GM23338 (cell line): Measurements from ENCODE around the gene MYO7B. TPM values are rescaled to one million over a fixed set of nuclear protein-coding genes. Genes with fewer than 3 reads are reported as not detected.

Source experiments
- ATAC-seq: fragments of 200-7000 bp; cut with Tn5 transposase; 3 replicates; pipeline ENCODE4 v1.9.1; 2020
- DNase-seq: peaks from one replicate; pipeline ENCODE4 v3.0.0-alpha.2; 2015; ENCODE audit warnings: low spot score
- H2AFZ ChIP-seq: fragments of 200-600 bp; sonication (generic); 2 replicates; pipeline ENCODE4 v1.8.0; 2016; ENCODE audit warnings: antibody characterized with exemption, mild to moderate bottlenecking, moderate library complexity
- H3F3A ChIP-seq: fragments of 200-600 bp; sonication (generic); replicated peaks from 2 replicates; pipeline ENCODE4 v1.8.0; 2017; ENCODE audit warnings: antibody characterized with exemption, mixed run types, low read depth
- H3K27ac ChIP-seq: fragments of 200-600 bp; sonication (generic); 2 replicates; pipeline ENCODE4 v1.6.1; 2016; ENCODE audit warnings: low read depth
- H3K27me3 ChIP-seq: fragments of 200-600 bp; sonication (generic); 2 replicates; pipeline ENCODE4 v1.8.0; 2016; ENCODE audit warnings: mild to moderate bottlenecking, mixed run types, moderate library complexity; ENCODE audit not compliant: insufficient read depth
- H3K36me3 ChIP-seq: fragments of 200-600 bp; sonication (generic); 2 replicates; pipeline ENCODE4 v1.8.0; 2016; ENCODE audit warnings: mild to moderate bottlenecking; ENCODE audit not compliant: insufficient read depth
- H3K4me1 ChIP-seq: fragments of 200-600 bp; sonication (generic); 2 replicates; pipeline ENCODE4 v1.8.0; 2016; ENCODE audit warnings: mild to moderate bottlenecking, moderate library complexity; ENCODE audit not compliant: insufficient read depth
- H3K4me2 ChIP-seq: fragments of 200-600 bp; sonication (generic); 2 replicates; pipeline ENCODE4 v1.7.1; 2017; ENCODE audit warnings: mixed run types
- H3K4me3 ChIP-seq: fragments of 200-600 bp; sonication (generic); 2 replicates; pipeline ENCODE4 v1.6.1; 2016; ENCODE audit warnings: mixed run types
- H3K79me2 ChIP-seq: fragments of 200-600 bp; sonication (generic); replicated peaks from 2 replicates; pipeline ENCODE4 v1.8.0; 2017; ENCODE audit warnings: mild to moderate bottlenecking; ENCODE audit not compliant: insufficient read depth
- H3K9me2 ChIP-seq: fragments of 200-600 bp; sonication (generic); 2 replicates; pipeline ENCODE4 v1.8.0; 2017; ENCODE audit not compliant: insufficient read depth
- H4K20me1 ChIP-seq: fragments of 200-600 bp; sonication (generic); replicated peaks from 2 replicates; pipeline ENCODE4 v1.8.0; 2017; ENCODE audit warnings: mild to moderate bottlenecking; ENCODE audit not compliant: insufficient read depth
- H3K27ac Mint-ChIP-seq: 2 replicates; pipeline ENCODE4 v1.8.0; 2020; ENCODE audit warnings: inconsistent platforms, mild to moderate bottlenecking, moderate library complexity, mixed read lengths
- H3K27me3 Mint-ChIP-seq: 3 replicates; pipeline ENCODE4 v1.8.0; 2022; ENCODE audit warnings: low read depth, mild to moderate bottlenecking, moderate library complexity, mixed read lengths, inconsistent platforms; ENCODE audit not compliant: insufficient read depth, poor library complexity
- H3K36me3 Mint-ChIP-seq: 3 replicates; pipeline ENCODE4 v1.8.0; 2021; ENCODE audit warnings: low read depth, mild to moderate bottlenecking, inconsistent platforms, moderate library complexity, mixed read lengths
- H3K4me1 Mint-ChIP-seq: 3 replicates; pipeline ENCODE4 v1.8.0; 2020; ENCODE audit warnings: mild to moderate bottlenecking, inconsistent platforms, mixed read lengths
- H3K4me3 Mint-ChIP-seq: 3 replicates; pipeline ENCODE4 v1.8.0; 2021; ENCODE audit warnings: moderate library complexity, mild to moderate bottlenecking, inconsistent platforms, mixed read lengths
- H3K9me3 Mint-ChIP-seq: 3 replicates; pipeline ENCODE4 v1.8.0; 2020; ENCODE audit warnings: moderate library complexity, mild to moderate bottlenecking, inconsistent platforms, mixed read lengths
- CREB1 ChIP-seq: fragments of 250-450 bp; sonication (Bioruptor Pico); IDR thresholded peaks from 2 replicates; pipeline ENCODE4 v1.5.0; 2020; ENCODE audit warnings: low read depth, mild to moderate bottlenecking, moderate library complexity
- ETS1 ChIP-seq: IDR thresholded peaks from 2 replicates; pipeline ENCODE4 v1.6.1; 2016; ENCODE audit warnings: antibody characterized with exemption
- EZH2 ChIP-seq: fragments of 200-600 bp; sonication (generic); IDR thresholded peaks from one replicate; pipeline ENCODE4 v1.8.0; 2017; ENCODE audit warnings: antibody characterized with exemption, mild to moderate bottlenecking, low read depth; ENCODE audit not compliant: unreplicated experiment
- JUNB ChIP-seq: IDR thresholded peaks from one replicate; pipeline ENCODE4 v1.6.1; 2016; ENCODE audit warnings: antibody characterized with exemption; ENCODE audit not compliant: unreplicated experiment
- NANOG ChIP-seq: IDR thresholded peaks from 2 replicates; pipeline ENCODE4 v1.6.1; 2016; ENCODE audit warnings: antibody characterized with exemption, borderline replicate concordance
- POLR2AphosphoS5 ChIP-seq: IDR thresholded peaks from 2 replicates; pipeline ENCODE4 v1.6.1; 2016; ENCODE audit warnings: antibody characterized with exemption, low read depth
- REST ChIP-seq: IDR thresholded peaks from one replicate; pipeline ENCODE4 v1.6.1; 2018; ENCODE audit warnings: antibody characterized with exemption; ENCODE audit not compliant: unreplicated experiment
- STAT1 ChIP-seq: IDR thresholded peaks from one replicate; pipeline ENCODE4 v1.6.1; 2016; ENCODE audit warnings: antibody characterized with exemption; ENCODE audit not compliant: unreplicated experiment
- ZNF114 ChIP-seq: fragments of 250-450 bp; sonication (Bioruptor Pico); IDR thresholded peaks from 2 replicates; pipeline ENCODE4 v1.5.0; 2020; ENCODE audit warnings: mild to moderate bottlenecking, moderate library complexity
- ZNF462 ChIP-seq: fragments of 250-450 bp; sonication (Bioruptor Pico); IDR thresholded peaks from 2 replicates; pipeline ENCODE4 v1.5.0; 2020; ENCODE audit warnings: mild to moderate bottlenecking, moderate library complexity
- polyA plus RNA-seq: library from polyadenylated mRNA; unstranded; fragments of >200 nt; fragmentation: Nextera tagmentation; extraction: Ambion mirVana; gene quantifications from 2 replicates; pipeline ENCODE4 v1.2.1, GENCODE V29; 2016
- total RNA-seq: library from RNA; depleted of rRNA; stranded (reverse); fragments of >200 nt; shearing (Covaris generic); gene quantifications from 2 replicates; pipeline ENCODE4 v1.2.3, GENCODE V29; 2014
- TF ChIP-seq, protein P1 (sequence below), 2 experiments: fragments of 200-600 bp in 1 of 2; sonication (generic) in 1 of 2; conservative IDR thresholded peaks; 2 replicates each; pipeline versions ENCODE4 v1.5.1 to v1.6.1; 2016 to 2017; ENCODE audit warnings: antibody characterized with exemption in 2 of 2, low read depth in 2 of 2, mild to moderate bottlenecking in 2 of 2, moderate library complexity in 1 of 2

Gene MYO7B
- total and polyA plus RNA-seq, 2 experiments from 2014 or later: not detected

DNA sequence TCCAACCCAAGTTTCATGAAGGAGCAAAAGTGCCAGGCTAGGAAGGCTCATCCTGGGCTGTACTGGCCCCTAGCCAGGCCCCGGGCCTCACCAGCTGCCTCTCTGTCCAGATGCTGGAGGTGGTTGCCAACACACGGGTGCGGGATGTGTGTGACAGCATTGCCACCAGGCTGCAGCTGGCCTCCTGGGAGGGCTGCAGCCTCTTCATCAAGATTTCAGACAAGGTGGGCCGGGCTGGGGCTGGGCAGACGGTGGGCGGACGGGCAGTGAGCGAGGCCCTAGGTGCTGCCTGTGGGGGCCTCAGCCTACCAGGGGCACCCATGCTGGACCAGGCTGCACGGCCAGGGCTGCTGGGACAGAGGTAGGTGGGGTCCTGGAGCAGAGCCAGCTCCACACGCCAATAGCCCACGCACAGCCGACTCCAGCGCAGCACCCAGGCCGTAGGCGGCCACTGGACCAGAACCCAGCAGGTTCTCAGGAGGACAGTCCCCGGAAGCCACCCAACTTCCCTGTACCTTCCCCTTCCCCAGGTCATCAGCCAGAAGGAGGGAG, 98.7 kb downstream of the MYO7B start:
- Histone ChIP-seq H4K20me1 (no peaks in the 10 kb centered on the region), H3K4me1 (peaks cover 10% of the 10 kb centered on the region; the same call in 1 of the 2 replicates), H3K79me2 (no peaks in the 10 kb centered on the region), H3K27ac (no peak overlapping the region), H2AFZ (no peak overlapping the region), H3K36me3 (no peaks in the 10 kb centered on the region), H3K4me3 (no peak overlapping the region), H3K27me3 (no peaks in the 10 kb centered on the region), H3K9me2 (no peaks in the 10 kb centered on the region), H3F3A (no peaks in the 10 kb centered on the region), H3K4me2 (no peak overlapping the region)
- ATAC-seq (no peak), DNase-seq (no peak)
- Mint-ChIP-seq H3K4me1 (peaks cover 7% of the 10 kb centered on the region; the same call in 1 of the 3 replicates), H3K27ac (no peak overlapping the region; the same call in 1 of the 2 replicates), H3K36me3 (no peaks in the 10 kb centered on the region), H3K9me3 (no peaks in the 10 kb centered on the region), H3K4me3 (no peak overlapping the region), H3K27me3 (peaks cover 1% of the 10 kb centered on the region)
- TF ChIP-seq JUNB (no peak), ZNF114 (CRISPR knock-in tag) (no peak), POLR2AphosphoS5 (no peak), REST (no peak), CREB1 (CRISPR knock-in tag) (no peak), ZNF462 (CRISPR knock-in tag) (no peak), STAT1 (no peak), NANOG (no peak), EZH2 (no peak), ETS1 (no peak)
- TF ChIP-seq, protein P1, sequence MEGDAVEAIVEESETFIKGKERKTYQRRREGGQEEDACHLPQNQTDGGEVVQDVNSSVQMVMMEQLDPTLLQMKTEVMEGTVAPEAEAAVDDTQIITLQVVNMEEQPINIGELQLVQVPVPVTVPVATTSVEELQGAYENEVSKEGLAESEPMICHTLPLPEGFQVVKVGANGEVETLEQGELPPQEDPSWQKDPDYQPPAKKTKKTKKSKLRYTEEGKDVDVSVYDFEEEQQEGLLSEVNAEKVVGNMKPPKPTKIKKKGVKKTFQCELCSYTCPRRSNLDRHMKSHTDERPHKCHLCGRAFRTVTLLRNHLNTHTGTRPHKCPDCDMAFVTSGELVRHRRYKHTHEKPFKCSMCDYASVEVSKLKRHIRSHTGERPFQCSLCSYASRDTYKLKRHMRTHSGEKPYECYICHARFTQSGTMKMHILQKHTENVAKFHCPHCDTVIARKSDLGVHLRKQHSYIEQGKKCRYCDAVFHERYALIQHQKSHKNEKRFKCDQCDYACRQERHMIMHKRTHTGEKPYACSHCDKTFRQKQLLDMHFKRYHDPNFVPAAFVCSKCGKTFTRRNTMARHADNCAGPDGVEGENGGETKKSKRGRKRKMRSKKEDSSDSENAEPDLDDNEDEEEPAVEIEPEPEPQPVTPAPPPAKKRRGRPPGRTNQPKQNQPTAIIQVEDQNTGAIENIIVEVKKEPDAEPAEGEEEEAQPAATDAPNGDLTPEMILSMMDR (conservative IDR thresholded peaks at IDR 0.05; ENCODE audit: low read depth in 2 of 2): no peak
